ENCODE data around the gene C10orf53.

C10orf53 gene

DNA sequence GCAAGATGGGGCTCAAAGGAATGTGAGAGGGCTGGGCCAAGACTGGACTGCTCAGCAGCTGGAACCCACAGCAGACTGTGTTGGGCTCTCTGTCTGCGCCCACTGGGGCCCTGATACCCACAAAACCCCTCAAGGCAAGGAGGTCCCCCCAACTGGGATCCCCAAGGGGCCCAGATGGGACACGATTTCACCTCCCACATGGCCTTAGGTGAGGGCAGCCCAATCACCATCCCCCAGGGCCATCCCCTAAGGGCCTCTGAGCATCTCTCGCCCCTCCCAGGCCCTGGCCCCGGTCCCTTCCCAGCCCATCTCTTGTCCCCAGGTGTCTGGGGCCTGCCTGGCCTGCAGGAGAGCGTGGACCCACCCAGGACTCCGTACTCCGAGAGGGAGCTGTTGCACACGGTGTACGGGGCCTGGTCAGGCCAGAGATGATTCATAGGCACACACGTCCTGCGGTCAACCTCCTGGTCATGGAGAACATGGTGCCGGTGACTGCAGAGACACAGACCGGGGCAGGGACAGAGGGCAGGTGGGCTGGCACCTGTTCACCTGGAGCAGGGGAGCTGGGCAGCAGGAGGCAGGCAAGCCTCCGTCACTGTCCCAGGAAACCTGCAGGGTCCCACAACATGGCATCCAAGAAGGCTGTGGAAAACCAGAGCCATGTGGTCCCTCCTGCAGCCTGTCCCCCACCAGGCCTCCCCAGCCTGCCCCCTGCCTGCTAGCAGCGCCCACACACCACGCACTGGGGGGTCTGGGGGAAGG lies 61.1 kb downstream of the C10orf53 start:
- in situ Hi-C loops (cut with MboI; ENCODE audit: low sequenced_read_pairs, unreplicated experiment), result no loop called here
- TF ChIP-seq, protein P1, sequence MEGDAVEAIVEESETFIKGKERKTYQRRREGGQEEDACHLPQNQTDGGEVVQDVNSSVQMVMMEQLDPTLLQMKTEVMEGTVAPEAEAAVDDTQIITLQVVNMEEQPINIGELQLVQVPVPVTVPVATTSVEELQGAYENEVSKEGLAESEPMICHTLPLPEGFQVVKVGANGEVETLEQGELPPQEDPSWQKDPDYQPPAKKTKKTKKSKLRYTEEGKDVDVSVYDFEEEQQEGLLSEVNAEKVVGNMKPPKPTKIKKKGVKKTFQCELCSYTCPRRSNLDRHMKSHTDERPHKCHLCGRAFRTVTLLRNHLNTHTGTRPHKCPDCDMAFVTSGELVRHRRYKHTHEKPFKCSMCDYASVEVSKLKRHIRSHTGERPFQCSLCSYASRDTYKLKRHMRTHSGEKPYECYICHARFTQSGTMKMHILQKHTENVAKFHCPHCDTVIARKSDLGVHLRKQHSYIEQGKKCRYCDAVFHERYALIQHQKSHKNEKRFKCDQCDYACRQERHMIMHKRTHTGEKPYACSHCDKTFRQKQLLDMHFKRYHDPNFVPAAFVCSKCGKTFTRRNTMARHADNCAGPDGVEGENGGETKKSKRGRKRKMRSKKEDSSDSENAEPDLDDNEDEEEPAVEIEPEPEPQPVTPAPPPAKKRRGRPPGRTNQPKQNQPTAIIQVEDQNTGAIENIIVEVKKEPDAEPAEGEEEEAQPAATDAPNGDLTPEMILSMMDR (IDR thresholded peaks at IDR 0.05; ENCODE audit: borderline replicate concordance, control extremely low read depth, extremely low read depth, insufficient read depth, missing control alignments), result no peak
- peak; percentile 45 for DNase-seq (ENCODE audit: low spot score)

DNA sequence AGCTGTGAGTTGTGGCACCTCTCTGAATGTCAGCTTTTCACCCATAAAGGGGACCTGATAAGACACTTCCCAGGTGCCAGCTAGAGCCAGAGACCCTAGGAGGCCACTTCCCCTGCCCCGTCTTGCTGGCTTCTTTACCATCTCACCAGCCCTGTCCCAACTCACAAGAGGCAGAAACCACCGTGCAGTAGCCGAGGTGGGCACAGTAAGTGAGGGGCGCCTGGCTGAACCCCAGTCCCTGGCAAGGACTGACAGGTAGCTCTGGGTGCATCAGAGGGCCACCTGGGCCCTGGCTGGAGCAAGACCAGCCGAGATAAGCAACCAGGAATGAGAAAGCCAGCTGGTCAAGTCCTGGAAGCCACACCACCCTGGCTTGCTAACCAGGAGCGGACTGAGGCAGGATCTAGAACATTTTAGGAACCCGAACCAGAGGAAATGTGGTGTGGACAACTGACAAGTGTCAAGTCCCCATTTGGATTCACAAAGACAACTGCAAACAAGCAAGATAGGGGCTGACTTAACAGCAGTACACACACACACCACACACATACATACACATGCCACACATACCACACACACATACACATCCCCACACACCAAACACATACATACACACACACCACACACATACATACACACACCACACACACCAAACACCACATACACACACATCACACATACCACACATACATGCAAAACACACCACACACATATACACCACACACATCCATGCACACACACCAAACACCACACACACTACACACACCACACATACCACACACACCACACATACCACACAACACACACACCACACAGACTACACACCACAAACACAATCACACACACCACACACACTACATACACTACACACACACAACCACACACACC lies 61.9 kb downstream of the C10orf53 start:
- TF ChIP-seq, protein P1 (IDR thresholded peaks at IDR 0.05; ENCODE audit: borderline replicate concordance, control extremely low read depth, extremely low read depth, insufficient read depth, missing control alignments), result no peak
- in situ Hi-C loops (cut with MboI; ENCODE audit: low sequenced_read_pairs, unreplicated experiment), result no loop called here
- DNase-seq (ENCODE audit: low spot score), result peak; percentile 31

DNA sequence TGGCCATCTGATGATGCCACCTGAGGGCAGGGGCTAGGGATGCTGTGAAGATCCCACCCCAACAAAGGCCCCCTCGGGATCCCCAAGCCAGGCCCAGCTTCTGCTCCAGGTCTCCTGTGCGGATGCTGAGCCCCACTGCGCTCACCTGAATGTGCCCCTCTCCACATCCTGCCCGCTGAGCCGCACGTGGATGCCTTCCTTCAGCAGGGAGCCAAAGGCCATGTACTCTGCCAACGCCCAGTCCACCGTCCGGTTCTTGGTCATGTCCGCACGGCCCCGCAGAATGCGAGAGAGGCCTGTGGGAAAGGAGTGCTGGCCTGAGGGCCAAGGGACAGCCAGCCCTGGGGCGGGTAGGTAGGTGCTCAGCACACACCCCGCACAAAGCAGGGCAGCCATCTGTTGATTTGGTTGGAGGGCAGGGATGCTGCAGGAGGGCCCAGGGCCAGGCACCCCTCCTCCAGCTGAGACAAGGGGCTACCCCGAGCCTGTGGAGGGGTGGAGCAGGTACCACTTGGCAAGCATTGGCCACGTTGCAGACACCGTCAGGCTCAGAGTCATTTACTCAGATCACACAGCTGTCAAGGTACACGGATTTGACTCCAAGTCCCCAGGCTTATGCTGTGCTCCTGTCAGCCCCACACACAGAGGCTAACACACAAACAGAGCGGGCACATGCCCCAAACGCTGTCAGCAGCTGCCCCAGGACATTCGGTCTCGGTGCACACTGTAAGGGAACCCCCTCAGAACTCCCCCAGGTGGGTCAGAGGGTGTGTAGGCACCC lies 63.4 kb downstream of the C10orf53 start:
- in situ Hi-C loops (cut with MboI; ENCODE audit: low sequenced_read_pairs, unreplicated experiment), result no loop called here
- TF ChIP-seq, protein P1 (IDR thresholded peaks at IDR 0.05; ENCODE audit: borderline replicate concordance, control extremely low read depth, extremely low read depth, insufficient read depth, missing control alignments), result no peak
- peak; percentile 41 for DNase-seq (ENCODE audit: low spot score)

DNA sequence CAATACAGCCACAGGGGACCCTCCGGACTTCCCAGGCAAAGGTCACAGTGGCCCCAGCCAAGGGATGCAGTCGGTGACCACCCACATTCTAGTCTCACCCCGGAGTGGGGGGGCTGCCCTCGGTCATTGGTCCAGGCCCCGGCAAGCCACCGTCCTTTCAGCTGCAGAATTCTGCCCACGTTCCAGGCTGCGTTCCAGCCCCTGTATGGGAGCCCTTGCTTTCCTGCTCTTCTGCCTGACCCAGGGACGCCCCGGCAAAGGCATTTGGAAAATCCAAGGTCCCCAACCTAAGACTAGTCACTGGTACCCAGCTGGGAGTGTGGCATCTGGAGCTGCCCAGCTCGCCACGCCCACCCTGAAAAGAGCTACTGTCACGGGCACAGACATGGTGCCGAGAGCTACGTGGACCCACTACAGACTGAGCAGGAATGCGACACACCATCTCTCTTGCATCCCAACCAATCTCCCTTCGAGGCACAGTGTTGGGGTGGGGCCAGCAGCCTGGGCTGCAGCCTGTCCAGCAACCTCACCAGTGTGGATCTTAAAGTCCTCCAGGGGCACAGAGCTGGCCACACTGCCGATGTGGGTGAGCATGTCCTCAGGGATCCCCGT lies 64.1 kb downstream of the C10orf53 start:
- TF ChIP-seq, protein P1 (IDR thresholded peaks at IDR 0.05; ENCODE audit: borderline replicate concordance, control extremely low read depth, extremely low read depth, insufficient read depth, missing control alignments), result no peak
- in situ Hi-C loops (cut with MboI; ENCODE audit: low sequenced_read_pairs, unreplicated experiment), result no loop called here
- DNase-seq (ENCODE audit: low spot score), result peak; percentile 36

DNA sequence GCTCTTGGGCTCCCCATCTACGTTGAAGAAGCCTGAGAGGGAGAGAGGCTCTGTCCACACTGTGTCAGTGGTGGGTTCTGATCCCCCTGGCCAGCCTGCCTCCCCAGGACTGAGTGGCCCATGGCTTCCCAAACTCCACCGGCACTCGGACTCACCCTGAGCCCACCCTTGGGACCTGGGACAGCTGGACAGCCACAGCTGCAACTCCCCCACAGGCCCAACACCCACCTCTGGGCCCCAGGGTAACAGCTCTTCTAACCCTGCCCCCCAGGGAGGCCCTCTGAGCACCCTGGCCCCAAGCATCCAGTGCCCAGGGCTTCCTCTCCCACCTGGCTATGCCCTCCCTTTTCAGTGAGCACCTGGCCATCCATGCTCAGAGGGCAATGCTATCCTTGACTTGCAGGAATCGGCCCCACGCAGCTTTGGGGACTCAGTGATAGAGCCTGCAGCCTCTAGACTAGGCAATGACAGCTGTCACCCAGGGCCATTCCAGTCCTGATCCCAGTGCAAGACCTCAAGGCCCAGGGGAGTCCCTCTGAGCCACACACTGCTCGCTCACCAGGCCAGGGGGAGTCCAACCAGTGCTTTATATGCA lies 64.7 kb downstream of the C10orf53 start:
- TF ChIP-seq, protein P1 (IDR thresholded peaks at IDR 0.05; ENCODE audit: borderline replicate concordance, control extremely low read depth, extremely low read depth, insufficient read depth, missing control alignments), result no peak
- DNase-seq (ENCODE audit: low spot score), result peak; percentile 28
- in situ Hi-C loops (cut with MboI; ENCODE audit: low sequenced_read_pairs, unreplicated experiment), result no loop called here

All from GM13976 (cell line).